Smooth muscle cell (in vitro differentiated cells): Measurements from ENCODE around the gene ATP10A. TPM values are rescaled to one million over a fixed set of nuclear protein-coding genes. Genes with fewer than 3 reads are reported as not detected.

Experiments used
- DNase-seq: peaks from one replicate; lab custom pipeline; 2025; ENCODE audit not compliant: unreplicated experiment; lab: John Stamatoyannopoulos, UW
- H2AFZ ChIP-seq: fragments of 200-600 bp; sonication (generic); 2 replicates; pipeline ENCODE4 v1.6.0; 2016; ENCODE audit warnings: antibody characterized with exemption, low read depth, mild to moderate bottlenecking
- H3F3A ChIP-seq: fragments of 200-600 bp; sonication (generic); 2 replicates; pipeline ENCODE4 v1.6.0; 2017; ENCODE audit warnings: antibody characterized with exemption, low read depth
- H3K27ac ChIP-seq: fragments of 200-600 bp; sonication (generic); 2 replicates; pipeline ENCODE4 v1.5.1; 2016; ENCODE audit warnings: low read depth, mild to moderate bottlenecking
- H3K27me3 ChIP-seq: fragments of 200-600 bp; sonication (generic); 2 replicates; pipeline ENCODE4 v1.6.1; 2016; ENCODE audit warnings: low read depth, mild to moderate bottlenecking
- H3K36me3 ChIP-seq: fragments of 200-600 bp; sonication (generic); 2 replicates; pipeline ENCODE4 v1.5.1; 2016; ENCODE audit warnings: low read depth
- H3K4me1 ChIP-seq: fragments of 200-600 bp; sonication (generic); 2 replicates; pipeline ENCODE4 v1.5.1; 2016; ENCODE audit warnings: low read depth
- H3K4me2 ChIP-seq: fragments of 200-600 bp; sonication (generic); 2 replicates; pipeline ENCODE4 v1.6.0; 2016; ENCODE audit warnings: mild to moderate bottlenecking
- H3K4me3 ChIP-seq: fragments of 200-600 bp; sonication (generic); 2 replicates; pipeline ENCODE4 v1.5.1; 2016; ENCODE audit warnings: mild to moderate bottlenecking
- H3K79me2 ChIP-seq: fragments of 200-600 bp; sonication (generic); 2 replicates; pipeline ENCODE4 v1.6.0; 2016; ENCODE audit warnings: low read depth, mild to moderate bottlenecking
- H3K9ac ChIP-seq: fragments of 200-600 bp; sonication (generic); 2 replicates; pipeline ENCODE4 v1.6.0; 2016; ENCODE audit warnings: low read depth
- H3K9me3 ChIP-seq: fragments of 200-600 bp; sonication (generic); replicated peaks from 2 replicates; pipeline ENCODE4 v1.5.1; 2016; ENCODE audit warnings: low read depth
- H4K20me1 ChIP-seq: fragments of 200-600 bp; sonication (generic); 2 replicates; pipeline ENCODE4 v1.6.0; 2016; ENCODE audit warnings: low read depth
- WGBS: methylation state at CpG from one replicate; pipeline ENCODE4 v1.1.7; 2016; ENCODE audit warnings: low lambda C conversion rate; 5-methylcytosine and 5-hydroxymethylcytosine counted together
- polyA plus RNA-seq: library from polyadenylated mRNA; unstranded; fragments of >200 nt; fragmentation: Nextera tagmentation; extraction: Ambion mirVana; gene quantifications from 2 replicates; pipeline ENCODE4 v1.2.1, GENCODE V29; 2016
- total RNA-seq: library from RNA; depleted of rRNA; stranded (reverse); fragments of >200 nt; gene quantifications from 2 replicates; pipeline ENCODE4 v1.2.3, GENCODE V29; 2014
- TF ChIP-seq, protein P1 (sequence below): fragments of 200-600 bp; sonication (generic); IDR thresholded peaks from 2 replicates; pipeline ENCODE4 v1.5.1; 2017; ENCODE audit warnings: borderline replicate concordance, mild to moderate bottlenecking, antibody characterized with exemption; ENCODE audit not compliant: insufficient read depth, poor library complexity, severe bottlenecking

Gene ATP10A
- total and polyA plus RNA-seq, 2 experiments from 2014 or later, result 10.6 to 12.3 TPM

DNA sequence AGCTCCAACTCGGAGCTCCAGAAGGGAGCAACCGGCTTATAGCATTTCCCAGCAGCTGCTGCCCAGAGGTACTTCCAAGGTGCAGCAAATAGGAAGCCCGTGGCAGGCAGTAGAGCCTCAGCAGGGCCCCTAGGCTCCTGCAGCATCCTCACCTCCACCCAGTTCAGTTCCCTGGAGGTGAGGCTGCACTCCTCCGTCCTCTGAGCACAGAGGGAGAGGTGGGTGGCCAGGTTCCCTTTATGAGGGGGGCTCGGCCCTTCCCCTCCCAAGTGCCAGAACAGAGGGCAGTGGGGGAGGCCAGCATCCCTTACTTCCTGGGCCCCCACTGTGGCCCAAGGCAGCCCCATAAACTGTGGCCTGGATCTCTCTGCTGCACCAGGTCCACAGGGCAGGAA, 150.2 kb downstream of the ATP10A start:
- DNase-seq, result no peak
- no peak overlapping the region for H2AFZ ChIP-seq
- H3K27me3 ChIP-seq, result no peaks in the 10 kb centered on the region
- TF ChIP-seq, protein P1, sequence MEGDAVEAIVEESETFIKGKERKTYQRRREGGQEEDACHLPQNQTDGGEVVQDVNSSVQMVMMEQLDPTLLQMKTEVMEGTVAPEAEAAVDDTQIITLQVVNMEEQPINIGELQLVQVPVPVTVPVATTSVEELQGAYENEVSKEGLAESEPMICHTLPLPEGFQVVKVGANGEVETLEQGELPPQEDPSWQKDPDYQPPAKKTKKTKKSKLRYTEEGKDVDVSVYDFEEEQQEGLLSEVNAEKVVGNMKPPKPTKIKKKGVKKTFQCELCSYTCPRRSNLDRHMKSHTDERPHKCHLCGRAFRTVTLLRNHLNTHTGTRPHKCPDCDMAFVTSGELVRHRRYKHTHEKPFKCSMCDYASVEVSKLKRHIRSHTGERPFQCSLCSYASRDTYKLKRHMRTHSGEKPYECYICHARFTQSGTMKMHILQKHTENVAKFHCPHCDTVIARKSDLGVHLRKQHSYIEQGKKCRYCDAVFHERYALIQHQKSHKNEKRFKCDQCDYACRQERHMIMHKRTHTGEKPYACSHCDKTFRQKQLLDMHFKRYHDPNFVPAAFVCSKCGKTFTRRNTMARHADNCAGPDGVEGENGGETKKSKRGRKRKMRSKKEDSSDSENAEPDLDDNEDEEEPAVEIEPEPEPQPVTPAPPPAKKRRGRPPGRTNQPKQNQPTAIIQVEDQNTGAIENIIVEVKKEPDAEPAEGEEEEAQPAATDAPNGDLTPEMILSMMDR, result no peak
- H3K27ac ChIP-seq, result no peak overlapping the region
- no peak overlapping the region for H3K4me3 ChIP-seq
- no peaks in the 10 kb centered on the region for H3K9me3 ChIP-seq
- H3K79me2 ChIP-seq, result no peaks in the 10 kb centered on the region
- H3K4me2 ChIP-seq, result no peak overlapping the region
- H3F3A ChIP-seq, result no peaks in the 10 kb centered on the region
- no peaks in the 10 kb centered on the region for H4K20me1 ChIP-seq
- 90% methylated on average over 5 of the region's 5 CpGs for WGBS
- no peaks in the 10 kb centered on the region for H3K36me3 ChIP-seq
- H3K4me1 ChIP-seq, result no peaks in the 10 kb centered on the region
- no peak overlapping the region for H3K9ac ChIP-seq

DNA sequence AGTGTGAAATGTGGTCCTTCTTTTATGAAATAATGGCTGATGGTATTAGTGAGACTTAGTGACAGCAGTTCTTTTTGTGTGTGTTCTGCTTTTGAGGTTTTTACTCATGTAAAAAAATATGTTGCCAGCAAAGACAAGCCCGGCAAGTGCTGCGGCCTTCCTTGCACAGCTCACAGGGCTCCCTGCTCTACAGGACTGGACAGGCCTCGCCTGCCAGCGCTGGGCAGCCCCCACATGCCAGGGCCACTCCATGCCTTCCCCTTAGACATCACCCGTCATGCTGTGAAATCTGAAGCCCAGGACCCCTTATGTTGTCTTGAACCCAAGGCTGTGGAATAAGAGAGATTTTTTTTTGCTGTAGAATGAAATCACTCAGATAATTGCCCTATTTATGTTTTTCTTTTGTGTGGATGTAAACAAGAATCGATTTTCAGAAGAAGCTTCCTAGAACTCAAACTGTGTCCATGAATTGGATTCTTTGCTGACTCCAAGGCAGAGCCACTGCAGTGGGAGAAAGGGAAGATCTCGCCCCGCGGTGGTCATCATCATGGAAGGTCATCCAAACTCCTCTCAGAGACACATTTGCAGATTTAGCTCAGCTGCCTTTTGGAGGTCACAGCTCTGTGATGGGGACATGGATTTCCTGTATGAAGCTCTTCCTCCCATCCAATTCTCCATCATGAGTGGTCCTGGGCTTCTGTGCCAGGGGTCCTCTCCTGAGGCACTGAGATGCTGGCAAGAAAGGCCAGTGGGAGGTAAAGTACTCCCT, 150.8 kb downstream of the ATP10A start:
- H3K4me1 ChIP-seq, result no peaks in the 10 kb centered on the region
- no peaks in the 10 kb centered on the region for H3K9me3 ChIP-seq
- H3K4me3 ChIP-seq, result no peak overlapping the region
- no peak overlapping the region for H3K9ac ChIP-seq
- H3F3A ChIP-seq, result no peaks in the 10 kb centered on the region
- TF ChIP-seq, protein P1, result no peak
- no peaks in the 10 kb centered on the region for H3K27me3 ChIP-seq
- H3K79me2 ChIP-seq, result no peaks in the 10 kb centered on the region
- H3K27ac ChIP-seq, result no peak overlapping the region
- H2AFZ ChIP-seq, result no peak overlapping the region
- no peaks in the 10 kb centered on the region for H4K20me1 ChIP-seq
- H3K36me3 ChIP-seq, result no peaks in the 10 kb centered on the region
- DNase-seq, result no peak
- H3K4me2 ChIP-seq, result no peak overlapping the region
- WGBS, result 94% methylated on average over 9 of the region's 9 CpGs

DNA sequence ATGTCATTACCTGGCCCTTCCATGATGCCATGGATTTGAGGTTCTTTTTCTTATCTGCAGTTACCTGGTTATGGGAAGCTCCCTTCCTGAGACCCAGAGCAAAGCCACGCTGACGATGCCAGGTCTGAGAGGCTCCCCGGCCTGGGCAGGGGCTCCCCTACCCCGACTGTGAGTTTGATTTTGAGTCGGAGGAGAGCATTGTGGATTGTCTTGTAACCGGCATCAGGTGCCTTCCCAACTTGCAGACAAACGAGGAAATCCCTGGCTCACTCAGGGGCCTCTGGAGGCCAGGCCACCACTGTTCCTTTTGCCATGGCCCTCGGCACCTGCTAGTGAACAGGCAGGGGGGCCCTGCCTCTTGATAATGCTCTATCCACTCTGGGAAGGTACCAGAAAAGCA, 151.4 kb downstream of the ATP10A start:
- Histone ChIP-seq H3K79me2 (no peaks in the 10 kb centered on the region), H3K27ac (no peak overlapping the region), H3K9ac (no peak overlapping the region), H3K9me3 (no peaks in the 10 kb centered on the region), H3K4me2 (no peak overlapping the region), H3K36me3 (no peaks in the 10 kb centered on the region), H4K20me1 (no peaks in the 10 kb centered on the region), H3K27me3 (no peaks in the 10 kb centered on the region), H3K4me3 (no peak overlapping the region), H3F3A (no peaks in the 10 kb centered on the region), H3K4me1 (no peaks in the 10 kb centered on the region), H2AFZ (no peak overlapping the region)
- TF ChIP-seq, protein P1, result no peak
- DNase-seq, result no peak
- WGBS, result 92% methylated on average over 8 of the region's 8 CpGs

DNA sequence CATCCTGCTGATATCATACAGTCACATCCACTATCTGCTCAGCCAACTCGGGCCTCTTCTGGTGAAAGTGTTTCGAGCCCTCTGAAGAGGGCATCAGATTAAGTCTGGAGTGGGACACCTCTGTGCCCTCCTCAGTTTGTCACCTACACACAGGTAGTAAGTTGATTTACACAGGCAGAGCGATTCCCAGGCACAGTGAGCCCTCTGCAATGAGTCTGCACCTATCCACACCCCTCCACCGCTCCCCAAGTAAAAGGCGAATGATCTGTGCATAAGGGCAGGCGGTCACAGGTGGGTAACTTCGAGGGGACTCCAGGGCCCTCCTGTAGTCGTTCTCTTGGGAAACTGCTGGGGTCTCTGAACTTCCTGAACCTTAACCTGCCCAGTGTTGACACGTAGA, 152.0 kb downstream of the ATP10A start:
- H3K36me3 ChIP-seq, result no peaks in the 10 kb centered on the region
- no peak overlapping the region for H3K4me2 ChIP-seq
- H3F3A ChIP-seq, result no peaks in the 10 kb centered on the region
- no peaks in the 10 kb centered on the region for H3K9me3 ChIP-seq
- no peaks in the 10 kb centered on the region for H4K20me1 ChIP-seq
- H3K27ac ChIP-seq, result no peak overlapping the region
- H3K9ac ChIP-seq, result no peak overlapping the region
- 92% methylated on average over 9 of the region's 9 CpGs for WGBS
- H2AFZ ChIP-seq, result no peak overlapping the region
- H3K79me2 ChIP-seq, result no peaks in the 10 kb centered on the region
- TF ChIP-seq, protein P1, result no peak
- no peaks in the 10 kb centered on the region for H3K4me1 ChIP-seq
- no peak for DNase-seq
- no peaks in the 10 kb centered on the region for H3K27me3 ChIP-seq
- H3K4me3 ChIP-seq, result no peak overlapping the region
